ENCODE data around the gene IFT57.
"Not testable (repeated sequence)": the region's sequence is repeated elsewhere in the genome, so short reads cannot be mapped to it uniquely, and the experiment has no call there.

IFT57 gene, protein sequence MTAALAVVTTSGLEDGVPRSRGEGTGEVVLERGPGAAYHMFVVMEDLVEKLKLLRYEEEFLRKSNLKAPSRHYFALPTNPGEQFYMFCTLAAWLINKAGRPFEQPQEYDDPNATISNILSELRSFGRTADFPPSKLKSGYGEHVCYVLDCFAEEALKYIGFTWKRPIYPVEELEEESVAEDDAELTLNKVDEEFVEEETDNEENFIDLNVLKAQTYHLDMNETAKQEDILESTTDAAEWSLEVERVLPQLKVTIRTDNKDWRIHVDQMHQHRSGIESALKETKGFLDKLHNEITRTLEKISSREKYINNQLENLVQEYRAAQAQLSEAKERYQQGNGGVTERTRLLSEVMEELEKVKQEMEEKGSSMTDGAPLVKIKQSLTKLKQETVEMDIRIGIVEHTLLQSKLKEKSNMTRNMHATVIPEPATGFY

DNA sequence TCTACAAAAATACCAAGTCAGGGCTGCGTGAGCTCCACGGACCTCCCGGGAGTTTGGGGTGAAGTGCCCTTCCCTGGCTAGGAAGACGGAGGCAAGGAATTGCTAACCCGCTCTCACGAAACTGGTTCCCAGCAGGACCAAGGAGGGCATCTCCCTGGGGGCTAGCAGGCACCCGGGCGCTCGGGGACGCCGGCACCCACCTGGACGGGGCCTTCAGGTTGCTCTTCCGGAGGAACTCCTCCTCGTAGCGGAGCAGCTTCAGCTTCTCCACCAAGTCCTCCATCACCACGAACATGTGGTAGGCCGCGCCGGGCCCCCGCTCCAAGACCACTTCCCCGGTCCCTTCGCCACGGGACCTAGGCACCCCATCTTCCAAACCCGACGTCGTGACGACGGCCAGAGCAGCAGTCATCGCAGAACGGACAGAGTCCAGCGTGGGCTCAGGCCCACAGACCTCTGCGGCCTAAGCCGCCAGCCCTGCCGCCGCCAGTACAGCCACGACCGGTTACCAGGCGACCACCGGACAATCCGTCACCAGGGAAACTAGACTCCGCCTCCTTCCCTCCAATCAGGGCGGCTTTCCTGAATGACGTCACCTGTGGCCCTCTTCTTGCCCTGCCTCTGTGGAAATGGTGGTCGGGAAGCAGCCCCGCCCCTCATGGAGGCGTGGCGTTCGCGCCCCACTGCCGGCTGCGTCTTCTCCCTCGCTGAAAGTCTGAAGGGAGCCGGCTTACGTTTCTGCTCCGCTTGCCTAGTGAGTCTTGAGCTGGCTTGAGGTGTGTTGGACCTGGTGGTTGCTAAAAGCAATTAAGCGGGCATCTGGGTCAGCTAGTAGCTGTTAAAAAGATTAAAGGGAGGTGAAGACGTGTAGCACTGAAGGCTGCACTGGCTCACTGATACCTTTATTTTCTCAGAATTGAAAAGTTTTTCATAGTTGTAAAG lies at the start of gene IFT57:
IFT57 (minus strand) TSS at position 514 of the 942 bp plus-strand sequence; CDS start at position 412, 102 bp downstream.
- peak; percentile 98 for DNase-seq

DNA sequence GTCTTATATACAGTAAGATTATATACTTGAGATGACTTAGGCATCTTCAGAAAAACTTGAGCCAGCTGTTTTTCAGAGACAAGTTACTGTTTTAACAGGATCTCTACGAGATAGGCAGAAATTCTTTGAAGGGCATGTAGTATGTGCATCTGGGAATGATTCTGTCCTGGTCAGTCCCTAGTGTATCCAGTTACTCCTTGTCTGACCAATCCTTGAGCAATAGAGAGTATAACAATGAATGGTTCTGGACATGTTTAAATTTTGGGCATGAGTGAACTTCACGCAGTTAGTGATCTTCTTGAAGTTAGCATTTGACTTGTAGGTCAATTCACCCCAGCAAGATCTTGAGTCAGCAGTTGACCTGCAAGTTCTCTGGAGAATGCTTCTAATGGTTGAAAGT lies 49.4 kb upstream of the IFT57 start:
- DNase-seq = no peak

DNA sequence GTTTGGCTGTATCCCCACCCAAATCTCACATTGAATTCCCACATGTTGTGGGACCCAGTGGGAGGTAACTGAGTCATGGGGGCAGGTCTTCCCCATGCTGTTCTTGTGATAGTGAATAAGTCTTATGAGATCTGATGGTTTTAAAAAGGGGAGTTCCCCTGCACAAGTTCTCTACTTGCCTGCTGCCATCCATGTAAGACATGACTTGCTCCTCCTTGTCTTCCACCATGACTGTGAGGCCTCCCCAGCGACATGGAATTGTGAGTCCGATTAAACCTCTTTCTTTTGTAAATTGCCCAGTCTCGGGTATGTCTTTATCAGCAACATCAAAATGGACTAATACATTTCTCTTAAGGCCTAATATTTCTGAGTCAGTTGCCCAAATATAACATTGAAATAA lies 46.0 kb upstream of the IFT57 start:
- not testable (repeated sequence) for DNase-seq

DNA sequence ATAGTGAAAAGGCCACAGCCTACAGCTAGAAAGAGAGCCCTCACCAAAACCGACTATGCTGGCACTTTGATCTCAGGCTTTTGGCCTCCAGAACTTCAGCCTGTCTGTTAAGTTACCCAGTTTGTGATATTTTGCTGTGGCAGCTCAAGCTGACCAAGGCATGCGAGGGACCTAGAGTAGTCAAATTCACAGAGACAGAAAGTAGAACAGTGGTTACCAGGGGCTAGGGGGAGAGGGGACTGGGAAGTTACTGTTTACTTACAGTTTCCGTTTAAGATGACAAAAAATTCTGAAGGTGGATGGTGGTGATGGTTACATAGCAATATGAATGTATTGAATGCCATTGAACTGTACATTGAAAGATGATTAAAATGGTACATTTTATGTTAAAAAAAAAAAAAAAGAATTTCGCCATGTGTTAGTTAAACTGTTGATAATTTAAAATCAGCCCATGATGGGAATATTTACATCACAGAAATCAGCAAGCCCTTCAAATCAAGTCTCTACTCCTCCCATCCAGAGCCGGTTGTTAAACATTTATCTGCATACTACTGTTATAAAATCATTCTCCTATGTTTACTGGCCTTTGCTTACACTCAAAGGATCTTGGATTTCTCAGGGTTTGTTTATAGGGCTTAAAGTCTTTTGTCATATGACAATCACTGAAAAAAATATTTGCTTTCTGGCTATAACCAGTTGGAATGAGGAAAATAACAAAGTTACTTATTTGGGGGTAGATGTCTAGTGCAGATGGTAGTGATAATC lies 42.5 kb upstream of the IFT57 start:
- not testable (repeated sequence) for DNase-seq

DNA sequence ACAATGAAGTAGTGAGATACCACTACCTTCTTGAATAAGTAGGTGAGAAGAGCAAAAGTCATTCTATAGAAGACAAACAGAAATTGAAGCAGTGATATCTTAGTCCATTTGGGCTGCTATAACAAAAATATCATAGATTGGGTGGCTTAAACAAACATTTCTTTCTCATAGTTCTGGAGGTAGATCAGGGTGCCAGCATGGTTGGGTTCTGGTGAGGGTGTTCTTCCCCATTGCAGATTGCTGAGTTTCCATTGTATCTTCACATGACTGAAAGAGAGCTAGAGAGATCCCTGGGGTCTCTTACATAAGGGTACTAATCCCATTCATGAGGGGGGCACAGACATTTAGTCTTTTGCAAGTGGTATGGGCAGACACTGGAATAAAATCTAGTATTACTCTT lies 32.9 kb upstream of the IFT57 start:
- no peak for DNase-seq

DNA sequence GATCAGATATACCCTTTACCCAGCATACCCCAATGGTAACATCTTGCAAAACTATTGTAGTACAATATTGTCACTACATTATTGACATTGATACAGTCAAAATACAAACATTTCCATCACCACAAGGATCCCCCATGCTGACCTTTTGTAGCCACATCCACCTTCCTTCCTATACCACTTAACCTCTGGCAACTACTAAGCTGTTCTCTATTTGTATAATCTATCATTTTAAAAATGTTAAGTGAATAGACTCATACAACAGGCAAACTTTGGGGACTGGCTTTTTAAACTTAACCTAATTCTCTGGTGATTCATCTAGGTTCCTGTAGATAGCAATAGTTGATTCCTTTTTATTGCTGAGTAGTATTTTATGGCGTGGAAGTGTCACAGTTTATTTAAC lies 29.6 kb upstream of the IFT57 start:
- DNase-seq = no peak

DNA sequence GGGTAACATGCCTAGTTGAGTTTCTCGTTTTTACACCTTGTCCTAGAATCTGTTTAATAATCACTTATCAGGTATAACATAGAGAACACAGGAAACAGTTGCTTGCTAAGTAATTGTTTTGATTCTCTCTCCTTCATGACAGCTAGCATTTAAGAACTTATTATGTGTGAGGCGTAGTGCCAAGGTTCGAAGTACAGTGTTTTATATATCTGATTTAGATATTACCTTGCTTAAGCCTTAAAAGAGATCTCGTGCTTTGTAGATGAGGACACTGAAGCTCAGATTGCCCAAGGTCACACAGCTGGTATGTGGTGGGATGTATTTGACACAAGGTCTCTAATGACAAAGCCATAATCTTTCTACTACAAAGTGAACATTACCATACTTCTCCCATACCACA lies 29.0 kb upstream of the IFT57 start:
- DNase-seq = no peak

DNA sequence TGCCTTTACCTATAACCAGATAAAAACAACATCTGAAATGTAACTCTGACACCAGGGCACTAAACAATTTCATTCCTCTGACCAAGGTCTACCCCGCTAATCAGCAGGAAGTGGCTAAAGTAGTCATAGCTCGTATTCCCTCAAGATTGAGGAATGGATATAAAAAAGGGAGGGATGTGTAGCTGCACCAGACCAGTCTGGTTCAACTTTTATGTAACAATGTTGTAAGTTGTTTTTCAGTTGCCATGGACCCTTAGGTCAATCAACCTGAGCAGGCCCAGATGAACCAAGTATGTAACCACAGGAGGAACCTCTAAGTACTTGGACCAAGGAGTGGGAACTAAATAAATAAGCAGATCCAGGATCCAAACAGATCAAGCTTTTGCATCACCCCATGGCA lies 28.4 kb upstream of the IFT57 start:
- DNase-seq = no peak

DNA sequence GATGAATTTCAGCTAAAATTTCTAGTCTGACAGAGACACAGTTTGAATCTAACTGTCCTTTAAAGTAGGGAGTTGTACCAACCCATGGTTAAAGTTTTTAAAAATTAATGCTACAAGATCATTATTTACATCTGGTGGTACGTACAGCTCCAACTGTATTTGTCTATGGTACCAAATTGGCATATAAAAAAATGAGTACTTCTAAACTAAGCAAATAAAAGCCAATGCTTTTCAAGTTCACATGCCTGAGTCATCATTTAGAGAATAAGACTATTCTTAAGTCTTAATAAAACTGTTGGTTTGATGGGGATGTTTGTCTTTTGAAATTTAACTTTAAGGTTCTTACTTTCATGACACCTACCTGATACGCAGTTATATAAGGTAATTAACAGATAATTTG lies 21.0 kb upstream of the IFT57 start:
- DNase-seq = no peak

DNA sequence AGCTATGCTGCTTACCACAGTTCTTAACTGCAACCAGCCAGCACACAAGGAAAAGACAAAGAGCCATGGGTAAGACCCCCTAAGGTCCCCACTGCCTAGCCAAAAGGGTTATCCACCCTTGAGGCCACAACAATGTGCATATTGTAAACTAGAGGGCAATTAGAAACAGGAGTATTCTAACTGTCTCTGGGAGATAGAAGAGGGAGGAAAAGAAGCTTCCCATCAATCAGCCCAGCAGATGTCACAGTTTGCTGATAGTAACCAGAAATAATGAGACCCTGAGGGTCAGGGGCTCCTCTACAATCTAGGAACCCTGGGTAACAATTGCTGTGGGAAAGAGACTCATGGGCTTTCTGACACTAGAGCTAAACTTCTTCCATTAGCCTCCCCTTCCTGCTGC lies 20.6 kb upstream of the IFT57 start:
- DNase-seq = no peak

DNA sequence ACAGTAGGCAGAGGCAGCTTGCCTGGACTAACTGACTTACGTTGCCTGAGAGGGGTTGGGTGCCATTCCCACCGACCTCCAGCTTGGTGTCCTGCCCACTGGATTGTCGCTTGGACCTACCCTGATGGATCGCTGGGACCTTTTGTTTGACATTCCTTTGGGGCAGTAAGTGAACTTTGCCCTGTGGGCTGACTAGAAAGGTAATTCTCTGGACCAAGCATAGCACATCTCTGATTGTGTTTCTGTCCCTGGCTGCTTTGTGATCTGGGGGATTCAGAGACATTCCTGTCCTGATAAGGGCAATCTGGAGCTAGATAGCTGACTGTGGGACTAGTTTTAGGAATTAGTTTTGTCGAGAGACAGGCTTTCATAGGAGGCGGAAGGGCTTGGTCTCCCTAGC lies 19.5 kb upstream of the IFT57 start:
- no peak for DNase-seq

DNA sequence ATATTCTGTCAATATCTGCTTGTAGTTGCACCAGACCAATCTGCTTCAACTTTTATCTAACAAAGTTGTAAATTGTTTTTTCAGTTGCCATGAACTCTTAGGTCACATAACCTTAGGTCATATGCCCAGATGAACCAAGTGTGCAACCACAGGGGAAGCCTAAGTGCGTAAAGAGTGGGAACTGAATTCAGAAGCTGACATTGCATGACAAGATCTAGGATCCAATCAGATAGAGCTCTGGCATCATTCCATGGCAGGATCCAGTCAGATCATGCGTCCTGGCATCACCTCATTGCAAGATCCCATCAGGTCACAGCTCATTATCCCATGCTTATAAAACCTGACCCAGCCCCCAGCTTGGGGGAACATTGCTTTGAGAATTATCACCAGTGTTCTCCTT lies 18.9 kb upstream of the IFT57 start:
- DNase-seq = no peak

DNA sequence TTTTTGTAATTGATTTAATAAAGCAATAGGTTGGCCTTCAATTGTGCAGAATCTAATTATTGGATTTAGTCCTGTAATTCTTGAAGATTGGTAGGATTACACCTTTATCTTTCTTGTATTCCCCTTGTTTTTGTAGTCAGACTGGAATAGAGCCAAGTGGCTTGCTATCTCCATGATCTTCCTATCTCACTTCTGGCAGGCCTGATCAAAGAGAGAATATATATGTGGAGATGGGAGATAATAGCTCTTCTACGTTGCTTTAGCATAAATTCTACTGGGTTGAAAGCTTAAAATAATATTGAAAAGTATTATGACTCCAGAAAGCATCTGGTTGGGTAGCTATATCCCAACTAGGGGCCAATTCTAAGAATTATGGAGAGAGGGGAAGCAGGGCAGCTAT lies 16.9 kb upstream of the IFT57 start:
- DNase-seq = no peak

DNA sequence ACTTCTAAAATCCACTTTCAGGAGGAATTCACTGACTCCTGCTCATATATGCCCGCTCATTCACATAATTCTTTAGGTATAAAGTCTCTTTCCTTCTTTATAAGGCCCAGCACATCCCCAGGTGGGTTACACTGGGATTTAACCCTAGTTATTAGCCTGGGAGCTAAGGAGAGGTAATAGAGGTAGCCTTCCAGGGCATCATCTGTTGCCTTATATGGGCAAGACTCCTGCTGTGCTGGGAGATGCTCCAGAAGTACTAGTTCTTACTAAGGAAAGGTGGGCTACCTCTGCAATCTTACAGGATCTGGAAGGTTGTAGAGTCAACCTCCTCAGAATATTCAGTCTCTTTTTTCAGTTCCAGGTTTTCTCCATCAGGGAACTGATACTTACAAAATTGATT lies 13.1 kb upstream of the IFT57 start:
- DNase-seq = no peak

DNA sequence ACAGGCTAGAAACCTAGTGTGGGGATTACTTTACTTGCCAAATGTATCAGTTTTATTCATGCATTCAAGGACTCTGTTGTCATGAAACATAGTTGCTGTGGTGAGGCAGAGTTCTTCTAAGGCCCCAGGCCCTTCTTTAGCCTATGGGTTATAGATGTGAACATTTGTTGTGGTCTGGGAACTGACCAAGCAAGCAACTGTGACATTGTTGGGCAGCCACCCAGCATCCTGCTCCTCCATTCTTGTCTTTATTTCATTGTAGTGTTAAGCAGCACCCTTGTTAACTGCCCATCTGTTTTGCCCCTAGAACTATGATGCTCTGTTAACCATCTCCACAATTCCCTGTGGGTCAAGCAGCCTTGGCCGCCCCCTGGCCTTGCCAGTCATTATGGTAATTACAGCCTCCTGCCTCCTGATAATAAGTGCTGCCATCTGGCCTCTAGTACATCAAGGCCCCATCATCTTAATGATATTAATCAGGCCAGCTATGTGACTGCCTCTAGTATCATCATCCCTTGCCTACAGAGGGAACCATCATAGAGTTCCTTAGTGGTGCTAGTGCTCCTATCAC lies 12.2 kb upstream of the IFT57 start:
- DNase-seq = no peak

DNA sequence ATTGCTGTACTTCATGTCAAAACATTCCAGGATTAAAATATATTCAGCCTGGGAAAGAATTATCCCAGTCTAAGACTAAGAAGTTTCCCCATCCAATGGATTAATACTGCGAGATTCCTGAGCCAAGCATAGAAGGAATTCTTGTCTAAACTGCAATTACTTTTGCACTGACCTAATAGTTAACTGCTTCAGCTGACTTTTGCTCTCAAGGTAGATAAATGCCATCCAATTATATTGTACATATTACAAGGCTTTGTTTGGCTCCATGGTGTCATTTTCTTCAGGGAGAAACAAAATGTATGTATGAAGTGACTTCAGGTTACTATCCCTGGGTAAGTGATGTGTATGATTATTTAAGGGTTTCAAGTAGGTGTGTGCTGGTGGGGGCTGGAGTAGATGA lies 6.1 kb upstream of the IFT57 start:
- DNase-seq = no peak

DNA sequence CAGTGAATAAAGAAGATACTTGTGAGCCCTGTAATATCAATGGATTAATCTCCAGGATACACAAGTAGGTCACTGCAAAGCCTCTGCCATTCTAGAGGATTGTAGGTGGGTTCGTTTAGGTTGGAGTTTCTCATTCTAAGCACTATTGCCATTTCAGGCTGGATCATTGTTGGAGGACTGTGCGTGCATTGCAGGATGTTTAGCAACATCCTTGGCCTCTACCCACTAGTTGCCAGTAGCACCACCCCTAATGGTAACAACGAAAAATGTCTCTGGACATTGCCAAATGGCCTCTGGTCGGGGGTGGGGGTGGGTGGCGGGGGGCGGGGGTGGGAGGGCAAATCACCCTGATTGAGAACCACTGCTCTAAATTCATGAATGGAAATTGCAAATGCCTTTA lies 4.9 kb upstream of the IFT57 start:
- DNase-seq = no peak

DNA sequence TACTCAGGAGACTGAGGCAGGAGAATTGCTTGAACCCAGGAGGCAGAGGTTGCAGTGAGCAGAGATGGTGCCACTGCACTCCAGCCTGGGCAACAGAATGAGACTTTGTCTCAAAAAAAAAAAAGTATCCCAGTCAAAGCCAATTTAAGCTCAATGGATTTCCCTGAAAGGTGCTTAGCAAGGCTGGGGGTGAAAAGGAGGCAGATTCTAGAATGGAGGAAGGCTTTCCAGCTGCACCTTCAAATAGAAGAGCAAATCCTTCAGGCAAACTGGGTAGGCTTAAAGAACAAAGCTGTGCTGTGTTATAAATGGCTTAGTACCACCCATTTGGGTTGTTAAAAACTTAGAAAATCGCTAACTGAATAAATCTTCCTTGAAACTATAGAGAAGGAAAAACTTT lies 3.0 kb upstream of the IFT57 start:
- DNase-seq = no peak

DNA sequence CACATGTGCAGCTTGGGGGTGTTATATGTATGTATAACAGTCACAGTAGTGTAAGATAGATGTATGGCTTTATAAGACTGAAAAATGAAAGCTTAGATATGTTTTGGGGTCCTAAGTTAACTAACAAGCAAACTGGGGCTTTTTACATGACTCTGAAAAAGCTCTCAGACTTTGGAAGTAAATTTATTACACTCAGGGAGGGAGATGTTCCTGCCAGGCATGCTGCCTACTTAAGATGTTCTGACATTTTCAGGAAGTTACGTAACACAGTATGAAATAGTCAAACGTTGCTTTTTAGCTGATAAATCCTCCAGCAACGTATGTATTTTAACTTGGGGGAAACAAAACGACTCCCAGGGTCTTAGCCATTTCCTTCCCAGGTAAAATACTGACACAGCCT lies 1.7 kb upstream of the IFT57 start:
- DNase-seq = peak; percentile 42

DNA sequence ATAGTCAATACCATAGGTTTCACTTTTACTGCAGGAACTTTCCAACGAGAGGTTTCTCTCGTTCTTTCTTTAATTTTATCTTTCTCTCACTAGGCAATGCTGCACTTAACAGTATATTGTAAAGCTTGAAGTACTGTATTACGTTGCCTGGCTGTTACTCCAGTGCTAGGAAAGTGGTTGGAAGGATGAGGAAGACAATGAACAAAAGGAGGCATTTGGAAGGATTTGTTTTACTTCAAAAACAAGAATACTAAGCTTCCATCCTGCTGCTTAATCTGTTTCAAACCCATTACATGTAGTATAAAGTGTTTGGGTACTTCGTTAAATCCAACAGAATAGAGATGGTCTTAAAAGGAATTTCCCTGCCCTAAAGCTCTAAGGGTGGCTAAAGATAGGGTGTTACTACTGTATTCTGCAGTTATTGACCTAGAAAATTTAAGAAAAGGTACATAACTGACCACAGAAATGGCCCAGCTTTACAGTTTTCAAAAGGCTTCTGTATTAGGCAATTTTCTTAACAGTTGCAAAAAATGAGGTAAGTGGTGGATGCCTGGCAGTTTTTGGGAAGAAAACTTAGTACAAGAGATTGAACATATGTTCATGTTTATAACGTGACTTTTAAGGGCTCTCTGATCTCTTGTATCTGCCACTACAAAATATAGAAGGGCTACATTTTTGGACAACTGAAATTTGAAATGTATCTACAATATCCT lies 785 bp upstream of the IFT57 start:
- DNase-seq = no peak

DNA sequence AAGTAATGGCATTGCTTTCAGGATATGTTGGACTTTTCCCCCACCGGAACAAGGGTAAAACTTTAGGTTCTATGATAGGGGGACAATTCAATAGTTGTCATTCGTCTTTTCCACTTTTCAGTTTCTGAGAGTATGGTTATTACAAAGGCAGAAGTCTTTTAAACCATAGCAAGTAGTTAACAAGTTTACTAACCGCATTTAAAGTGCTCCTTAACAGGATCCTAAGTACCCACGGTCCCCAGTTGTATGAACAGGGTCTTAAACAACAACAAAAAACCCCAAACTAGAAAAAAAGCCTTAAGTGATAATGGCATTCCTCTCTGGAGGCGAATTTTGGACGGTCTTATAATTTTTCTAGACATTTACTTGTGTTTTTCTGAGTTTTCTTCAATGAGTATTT lies 831 bp downstream of the IFT57 start:
- DNase-seq = peak; percentile 20

DNA sequence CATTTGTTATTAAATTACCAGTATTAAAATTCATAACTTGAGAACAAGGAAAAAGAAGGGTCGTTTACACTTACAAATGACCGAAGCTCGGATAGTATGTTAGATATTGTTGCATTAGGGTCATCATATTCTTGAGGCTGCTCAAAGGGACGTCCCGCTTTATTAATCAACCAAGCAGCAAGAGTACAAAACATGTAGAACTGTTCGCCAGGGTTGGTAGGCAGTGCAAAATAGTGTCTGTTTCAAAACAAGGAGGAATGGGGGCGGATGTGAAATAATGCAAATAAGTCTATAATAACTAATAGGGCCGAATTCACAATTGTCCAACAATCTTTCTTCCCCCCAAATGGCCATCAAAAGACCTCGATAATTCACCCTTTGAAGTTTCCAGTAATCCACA lies 2.9 kb downstream of the IFT57 start:
- DNase-seq = no peak
